Measurements from ENCODE around the gene SYT12. TPM values are rescaled to one million over a fixed set of nuclear protein-coding genes. Genes with fewer than 3 reads are reported as not detected.

SYT12 gene
- total RNA-seq, 2 donors from 2014 or later: 3.2 to 16.9 TPM

GRCh38 chr11:67015048-67015447 lies 7.9 kb upstream of the SYT12 start:
- TF ChIP-seq CTCF (IDR thresholded peaks at IDR 0.05): no peak
- Histone ChIP-seq H3K9me3 (no peaks in the 10 kb centered on the region), H3K4me3 (no peak overlapping the region), H3K27me3 (replicated peaks; ENCODE audit: insufficient read depth) (no peaks in the 10 kb centered on the region), H3K36me3 (no peaks in the 10 kb centered on the region), H3K4me1 (ENCODE audit: control insufficient read depth in 1 of 2, low read depth in 2 of 2) (no peaks in the 10 kb centered on the region), H3K27ac (no peak overlapping the region)
- ATAC-seq (ENCODE audit: insufficient number of reproducible peaks, low FRiP score, low read depth) (no peak), DNase-seq (ENCODE audit: low spot score) (no peak)

GRCh38 chr11:67016550-67016949 lies 6.4 kb upstream of the SYT12 start:
- Histone ChIP-seq H3K4me1 (ENCODE audit: control insufficient read depth in 1 of 2, low read depth in 2 of 2) (no peaks in the 10 kb centered on the region), H3K27me3 (replicated peaks; ENCODE audit: insufficient read depth) (no peaks in the 10 kb centered on the region), H3K27ac (no peak overlapping the region), H3K36me3 (no peaks in the 10 kb centered on the region), H3K9me3 (no peaks in the 10 kb centered on the region), H3K4me3 (no peak overlapping the region)
- ATAC-seq (ENCODE audit: insufficient number of reproducible peaks, low FRiP score, low read depth) (no peak), DNase-seq (ENCODE audit: low spot score) (no peak)
- no peak for TF ChIP-seq CTCF (IDR thresholded peaks at IDR 0.05)

DNA sequence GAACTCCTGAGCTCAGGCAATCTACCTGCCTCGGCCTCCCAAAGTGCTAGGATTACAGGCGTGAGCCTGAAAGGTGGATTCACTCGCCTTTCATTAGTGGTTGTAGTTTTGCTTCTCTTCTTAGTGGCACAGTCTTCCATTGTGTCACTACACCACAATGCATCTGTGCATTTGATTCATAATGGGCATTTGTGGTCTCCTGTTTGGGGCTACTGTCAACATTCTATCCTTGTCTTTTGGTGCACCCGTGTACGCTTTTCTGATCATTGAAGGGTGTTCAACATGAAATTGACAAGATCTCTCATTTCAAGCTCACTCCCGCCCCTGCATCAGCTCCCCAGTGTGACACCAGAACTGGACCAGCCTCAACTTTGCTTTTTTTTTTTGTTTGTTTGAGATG lies 2.0 kb upstream of the SYT12 start:
- DNase-seq (ENCODE audit: low spot score) (no peak), ATAC-seq (ENCODE audit: insufficient number of reproducible peaks, low FRiP score, low read depth) (no peak)
- Histone ChIP-seq H3K4me3 (no peak overlapping the region), H3K27me3 (replicated peaks; ENCODE audit: insufficient read depth) (no peaks in the 10 kb centered on the region), H3K4me1 (ENCODE audit: control insufficient read depth in 1 of 2, low read depth in 2 of 2) (peaks cover 6 to 23% of the 10 kb centered on the region in 2 donors), H3K9me3 (no peaks in the 10 kb centered on the region), H3K27ac (no peak overlapping the region), H3K36me3 (no peaks in the 10 kb centered on the region)
- TF ChIP-seq CTCF (IDR thresholded peaks at IDR 0.05): no peak

- H3K9me3 ChIP-seq: no peaks in the 10 kb centered on the region
- no peak overlapping the region for H3K27ac ChIP-seq
- H3K4me3 ChIP-seq: peak overlapping the region; percentile 68
- DNase-seq (ENCODE audit: low spot score) (no peak), ATAC-seq (ENCODE audit: insufficient number of reproducible peaks, low FRiP score, low read depth) (no peak)
- peaks cover 6 to 23% of the 10 kb centered on the region in 2 donors for H3K4me1 ChIP-seq (ENCODE audit: control insufficient read depth in 1 of 2, low read depth in 2 of 2)
- no peaks in the 10 kb centered on the region for H3K36me3 ChIP-seq
- no peaks in the 10 kb centered on the region for H3K27me3 ChIP-seq (replicated peaks; ENCODE audit: insufficient read depth)
- TF ChIP-seq CTCF (IDR thresholded peaks at IDR 0.05): no peak
These were observed 497 bp upstream of the SYT12 start for GRCh38 chr11:67022341-67022933.

DNA sequence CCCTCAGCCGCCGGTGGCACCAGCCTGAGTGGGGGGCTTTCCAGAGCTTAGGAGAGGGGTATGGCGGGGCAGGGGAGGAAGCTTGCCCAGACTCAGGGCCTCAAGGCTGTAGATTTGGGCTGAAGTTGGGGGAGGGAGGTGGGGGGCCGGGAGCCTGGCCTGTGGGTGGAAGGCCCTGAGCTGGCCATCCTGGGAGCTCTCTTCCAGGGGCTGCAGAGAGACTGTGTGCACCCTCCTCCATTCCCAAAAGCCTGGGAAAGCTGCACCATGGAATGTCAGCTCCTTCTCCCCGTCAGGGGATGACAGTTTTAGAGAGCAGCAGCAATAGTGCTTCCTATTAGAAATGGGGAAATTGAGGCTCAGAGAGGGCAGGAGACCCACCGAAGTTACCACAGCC lies 1.0 kb downstream of the SYT12 start:
- ATAC-seq (ENCODE audit: insufficient number of reproducible peaks, low FRiP score, low read depth) (no peak), DNase-seq (ENCODE audit: low spot score) (no peak)
- peak overlapping the region; percentile 71 for H3K4me3 ChIP-seq
- peaks cover 6 to 23% of the 10 kb centered on the region in 2 donors for H3K4me1 ChIP-seq (ENCODE audit: control insufficient read depth in 1 of 2, low read depth in 2 of 2)
- no peaks in the 10 kb centered on the region for H3K9me3 ChIP-seq
- H3K36me3 ChIP-seq: no peaks in the 10 kb centered on the region
- H3K27ac ChIP-seq: no peak overlapping the region
- TF ChIP-seq CTCF (IDR thresholded peaks at IDR 0.05): no peak
- no peaks in the 10 kb centered on the region for H3K27me3 ChIP-seq (replicated peaks; ENCODE audit: insufficient read depth)

Data from thoracic aorta (tissue), 2 donors.